HFFc6 (cell line): ENCODE data around the gene RALGPS2. TPM values are rescaled to one million over a fixed set of nuclear protein-coding genes. Genes with fewer than 3 reads are reported as not detected.
A peak's percentile ranks its signal among the peaks of the same experiment; 100 is the strongest.
"Not testable (repeated sequence)": the region's sequence is repeated elsewhere in the genome, so short reads cannot be mapped to it uniquely, and the experiment has no call there.

Source experiments
- DNase-seq: peaks from one replicate; pipeline ENCODE4 v3.0.0-alpha.2; 2018
- H3K27ac Mint-ChIP-seq: 2 replicates; pipeline ENCODE4 v1.8.0; 2020; ENCODE audit warnings: mild to moderate bottlenecking, mixed read lengths
- H3K27me3 Mint-ChIP-seq: 2 replicates; pipeline ENCODE4 v1.8.0; 2021; ENCODE audit warnings: mild to moderate bottlenecking, moderate library complexity, mixed read lengths; ENCODE audit not compliant: insufficient read depth
- H3K36me3 Mint-ChIP-seq: 2 replicates; pipeline ENCODE4 v1.8.0; 2021; ENCODE audit warnings: low read depth, mixed read lengths
- H3K4me1 Mint-ChIP-seq: 2 replicates; pipeline ENCODE4 v1.8.0; 2020; ENCODE audit warnings: low read depth, mixed read lengths
- H3K4me3 Mint-ChIP-seq: 2 replicates; pipeline ENCODE4 v1.8.0; 2020; ENCODE audit warnings: mild to moderate bottlenecking, moderate library complexity, mixed read lengths
- H3K9me3 Mint-ChIP-seq: 2 replicates; pipeline ENCODE4 v1.8.0; 2020; ENCODE audit warnings: mild to moderate bottlenecking, mixed read lengths
- total RNA-seq, 6 experiments: library from RNA; stranded (reverse); fragmentation: NEBNext Ultra II Directional; extraction: Animal tissue kit (Norgen Biotek cat#: 25700); gene quantifications; 2 replicates in 1 of 6; 3 replicates in 5 of 6; pipeline ENCODE4 v1.2.3, GENCODE V29; 2021
- TF ChIP-seq, protein P1 (sequence below): fragments of 200-600 bp; sonication (generic); IDR thresholded peaks from 2 replicates; pipeline ENCODE4 v1.5.0; 2021; ENCODE audit warnings: antibody characterized with exemption, mild to moderate bottlenecking

The RALGPS2 gene
- total RNA-seq, 6 experiments from 2014 or later: 41.5 to 59.2 (median 48.9) TPM

- no peak overlapping the region for H3K27ac Mint-ChIP-seq
Observed at GRCh38 chr1:178751046-178751445, 26.0 kb downstream of the RALGPS2 start.

GRCh38 chr1:178752891-178753290 lies 27.8 kb downstream of the RALGPS2 start:
- Mint-ChIP-seq H3K9me3 (peaks cover 47% of the 10 kb centered on the region), H3K4me3 (no peak overlapping the region), H3K36me3 (peaks cover 44% of the 10 kb centered on the region), H3K27me3 (no peaks in the 10 kb centered on the region), H3K27ac (no peak overlapping the region), H3K4me1 (peaks cover 33% of the 10 kb centered on the region)
- no peak for DNase-seq
- TF ChIP-seq, protein P1, sequence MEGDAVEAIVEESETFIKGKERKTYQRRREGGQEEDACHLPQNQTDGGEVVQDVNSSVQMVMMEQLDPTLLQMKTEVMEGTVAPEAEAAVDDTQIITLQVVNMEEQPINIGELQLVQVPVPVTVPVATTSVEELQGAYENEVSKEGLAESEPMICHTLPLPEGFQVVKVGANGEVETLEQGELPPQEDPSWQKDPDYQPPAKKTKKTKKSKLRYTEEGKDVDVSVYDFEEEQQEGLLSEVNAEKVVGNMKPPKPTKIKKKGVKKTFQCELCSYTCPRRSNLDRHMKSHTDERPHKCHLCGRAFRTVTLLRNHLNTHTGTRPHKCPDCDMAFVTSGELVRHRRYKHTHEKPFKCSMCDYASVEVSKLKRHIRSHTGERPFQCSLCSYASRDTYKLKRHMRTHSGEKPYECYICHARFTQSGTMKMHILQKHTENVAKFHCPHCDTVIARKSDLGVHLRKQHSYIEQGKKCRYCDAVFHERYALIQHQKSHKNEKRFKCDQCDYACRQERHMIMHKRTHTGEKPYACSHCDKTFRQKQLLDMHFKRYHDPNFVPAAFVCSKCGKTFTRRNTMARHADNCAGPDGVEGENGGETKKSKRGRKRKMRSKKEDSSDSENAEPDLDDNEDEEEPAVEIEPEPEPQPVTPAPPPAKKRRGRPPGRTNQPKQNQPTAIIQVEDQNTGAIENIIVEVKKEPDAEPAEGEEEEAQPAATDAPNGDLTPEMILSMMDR: no peak

More at GRCh38 chr1:178751046-178751445, 26.0 kb downstream of the RALGPS2 start:
- Mint-ChIP-seq H3K4me3 (no peak overlapping the region), H3K9me3 (peaks cover 30% of the 10 kb centered on the region), H3K27me3 (no peaks in the 10 kb centered on the region), H3K4me1 (peaks cover 27% of the 10 kb centered on the region), H3K36me3 (peaks cover 31% of the 10 kb centered on the region)
- TF ChIP-seq, protein P1: no peak
- DNase-seq: no peak

GRCh38 chr1:178754655-178755256 lies 29.7 kb downstream of the RALGPS2 start:
- not testable (repeated sequence) for H3K27ac Mint-ChIP-seq, DNase-seq, H3K27me3 Mint-ChIP-seq, H3K4me3 Mint-ChIP-seq
- Mint-ChIP-seq H3K4me1 (peaks cover 33% of the 10 kb centered on the region), H3K9me3 (peaks cover 63% of the 10 kb centered on the region), H3K36me3 (peaks cover 63% of the 10 kb centered on the region)

GRCh38 chr1:178768423-178768822 lies 43.4 kb downstream of the RALGPS2 start:
- peak; percentile 15 for DNase-seq
- no peak overlapping the region for H3K27ac Mint-ChIP-seq
- H3K4me3 Mint-ChIP-seq: no peak overlapping the region
- peaks cover 12% of the 10 kb centered on the region; the same call in 1 of the 2 replicates for H3K4me1 Mint-ChIP-seq
- H3K27me3 Mint-ChIP-seq: no peaks in the 10 kb centered on the region; the same call in 1 of the 2 replicates
- H3K9me3 Mint-ChIP-seq: peaks cover 20% of the 10 kb centered on the region
- H3K36me3 Mint-ChIP-seq: peaks cover 39% of the 10 kb centered on the region
- TF ChIP-seq, protein P1: peak; percentile 89

GRCh38 chr1:178772952-178773351 lies 47.9 kb downstream of the RALGPS2 start:
- DNase-seq: no peak
- H3K9me3 Mint-ChIP-seq: no peaks in the 10 kb centered on the region
- H3K4me3 Mint-ChIP-seq: no peak overlapping the region
- peaks cover 12% of the 10 kb centered on the region; the same call in 1 of the 2 replicates for H3K36me3 Mint-ChIP-seq
- H3K4me1 Mint-ChIP-seq: no peaks in the 10 kb centered on the region
- no peak overlapping the region for H3K27ac Mint-ChIP-seq
- no peaks in the 10 kb centered on the region; the same call in 1 of the 2 replicates for H3K27me3 Mint-ChIP-seq
- TF ChIP-seq, protein P1: no peak

- Mint-ChIP-seq H3K27ac (no peak overlapping the region), H3K27me3 (no peaks in the 10 kb centered on the region; the same call in 1 of the 2 replicates), H3K36me3 (peaks cover 10% of the 10 kb centered on the region), H3K9me3 (no peaks in the 10 kb centered on the region), H3K4me3 (no peak overlapping the region), H3K4me1 (no peaks in the 10 kb centered on the region)
- no peak for DNase-seq
- TF ChIP-seq, protein P1: peak; percentile 78
Observed at GRCh38 chr1:178774263-178774662, 49.2 kb downstream of the RALGPS2 start.
